Measurements from ENCODE around the gene DENND1A.
"Not testable (repeated sequence)": the region's sequence is repeated elsewhere in the genome, so short reads cannot be mapped to it uniquely, and the experiment has no call there.

Gene DENND1A

DNA sequence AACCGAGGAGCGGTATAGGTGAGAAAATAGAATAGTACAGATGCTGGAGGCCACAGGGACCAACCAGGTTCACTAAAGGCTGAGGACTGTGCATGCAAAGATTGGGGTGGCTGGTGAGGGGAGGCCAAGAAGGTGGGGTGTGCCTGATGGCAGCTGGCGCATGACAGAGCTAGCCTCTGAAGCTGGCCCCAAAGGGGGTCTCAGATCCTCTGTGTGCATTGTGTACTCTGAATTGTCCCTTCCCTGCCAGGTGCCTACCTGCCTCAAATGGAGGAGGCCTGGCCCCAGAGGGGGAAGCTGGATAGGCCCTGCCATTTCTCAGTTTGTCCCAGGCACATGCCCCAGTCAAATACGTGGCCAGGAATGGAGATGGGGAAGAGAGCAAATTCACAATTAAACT is 510.8 kb downstream of the DENND1A start:
- DNase-seq = no peak

DNA sequence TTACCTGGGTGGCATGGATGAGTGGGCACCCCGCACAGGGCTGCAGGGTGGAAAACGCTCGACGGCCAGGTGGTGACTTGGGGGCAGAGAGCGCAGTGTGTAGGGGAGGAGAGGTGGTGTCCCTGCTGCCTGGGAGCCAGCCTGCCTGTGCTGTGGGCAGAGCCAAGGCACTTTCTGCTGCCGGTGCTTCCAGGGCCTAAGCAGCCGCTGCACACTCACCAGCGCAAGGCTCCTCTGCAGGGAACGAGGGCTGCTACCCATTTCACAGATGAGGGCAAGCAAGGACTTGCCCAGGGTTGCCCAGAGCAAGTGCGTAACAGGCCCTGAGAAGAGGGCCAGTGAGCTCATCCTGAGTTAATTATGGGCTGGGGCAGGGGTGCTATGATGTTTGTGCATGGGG is 511.4 kb downstream of the DENND1A start:
- no peak for DNase-seq

DNA sequence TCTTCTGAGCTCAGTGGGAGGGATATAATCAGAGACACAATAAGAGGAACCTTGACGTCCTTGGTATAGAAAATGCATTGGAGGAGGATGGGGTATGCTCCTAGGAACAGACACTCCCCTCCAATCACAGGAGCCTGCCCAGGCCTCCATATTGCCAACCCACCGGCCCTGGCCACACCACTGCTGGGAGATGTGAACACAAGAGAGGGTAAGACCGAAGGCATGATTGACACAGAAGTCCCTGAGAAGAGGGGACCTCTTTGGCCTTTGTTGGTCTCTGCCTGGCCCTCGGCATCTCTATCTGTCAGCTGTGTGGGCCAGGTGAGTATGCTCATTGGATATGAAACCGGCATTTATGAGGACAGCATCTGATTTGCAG is 511.9 kb downstream of the DENND1A start:
- no peak for DNase-seq

DNA sequence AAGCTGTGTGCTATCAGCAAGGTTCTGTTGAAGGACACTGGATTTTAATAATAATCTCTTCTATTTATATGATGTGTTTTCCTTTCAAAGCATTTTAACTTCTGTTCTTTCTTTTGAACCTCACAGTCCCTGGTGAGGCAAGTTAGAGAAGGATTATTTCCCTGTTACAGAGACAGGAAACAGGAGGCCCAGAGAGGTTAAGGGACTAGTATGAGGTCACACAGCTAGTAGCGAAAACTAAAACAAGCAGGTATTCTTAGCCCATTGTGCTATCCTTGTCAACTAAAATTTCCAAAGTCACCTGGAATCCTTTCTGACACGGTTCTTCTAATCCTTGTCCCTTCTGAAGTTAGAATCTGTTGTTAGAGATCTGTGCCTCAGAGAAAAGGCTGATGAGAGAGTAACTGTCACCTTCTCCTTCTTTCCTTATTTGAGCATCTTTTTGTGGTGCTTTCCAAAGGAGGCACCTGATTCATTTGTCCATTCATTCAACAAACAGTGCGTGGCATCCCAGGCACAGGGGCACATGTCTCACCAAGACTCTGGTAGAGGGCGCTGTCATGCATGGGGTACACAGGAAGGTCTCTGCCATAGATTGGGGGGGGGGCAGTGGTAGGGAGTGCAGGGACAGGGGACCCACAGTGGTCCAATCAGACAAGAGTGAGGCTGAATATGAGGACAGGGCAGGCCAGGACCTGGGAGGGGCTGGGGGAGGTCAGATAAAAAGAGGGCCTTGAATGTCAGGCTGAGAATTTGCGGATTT is 512.5 kb downstream of the DENND1A start:
- DNase-seq = no peak

DNA sequence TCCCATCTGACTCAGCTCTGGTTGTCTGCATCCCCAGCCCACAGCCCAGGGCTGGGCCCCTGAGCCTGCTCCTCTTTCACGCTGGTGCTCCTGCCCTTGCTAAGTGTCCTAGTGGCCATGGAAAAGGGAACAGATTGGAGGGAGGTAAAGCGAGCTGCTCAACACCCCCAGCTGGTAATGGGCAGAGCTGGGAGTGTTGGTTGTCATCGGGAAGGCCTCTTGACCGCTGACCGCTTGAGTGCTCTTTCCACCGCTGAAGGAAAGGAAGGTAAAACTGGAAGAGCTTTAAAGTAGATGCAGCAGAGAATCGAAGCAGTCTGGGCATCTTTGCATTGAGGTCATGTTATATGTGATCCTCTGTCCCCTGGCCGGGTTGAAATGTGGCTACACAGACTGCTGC is 513.8 kb downstream of the DENND1A start:
- DNase-seq = no peak

DNA sequence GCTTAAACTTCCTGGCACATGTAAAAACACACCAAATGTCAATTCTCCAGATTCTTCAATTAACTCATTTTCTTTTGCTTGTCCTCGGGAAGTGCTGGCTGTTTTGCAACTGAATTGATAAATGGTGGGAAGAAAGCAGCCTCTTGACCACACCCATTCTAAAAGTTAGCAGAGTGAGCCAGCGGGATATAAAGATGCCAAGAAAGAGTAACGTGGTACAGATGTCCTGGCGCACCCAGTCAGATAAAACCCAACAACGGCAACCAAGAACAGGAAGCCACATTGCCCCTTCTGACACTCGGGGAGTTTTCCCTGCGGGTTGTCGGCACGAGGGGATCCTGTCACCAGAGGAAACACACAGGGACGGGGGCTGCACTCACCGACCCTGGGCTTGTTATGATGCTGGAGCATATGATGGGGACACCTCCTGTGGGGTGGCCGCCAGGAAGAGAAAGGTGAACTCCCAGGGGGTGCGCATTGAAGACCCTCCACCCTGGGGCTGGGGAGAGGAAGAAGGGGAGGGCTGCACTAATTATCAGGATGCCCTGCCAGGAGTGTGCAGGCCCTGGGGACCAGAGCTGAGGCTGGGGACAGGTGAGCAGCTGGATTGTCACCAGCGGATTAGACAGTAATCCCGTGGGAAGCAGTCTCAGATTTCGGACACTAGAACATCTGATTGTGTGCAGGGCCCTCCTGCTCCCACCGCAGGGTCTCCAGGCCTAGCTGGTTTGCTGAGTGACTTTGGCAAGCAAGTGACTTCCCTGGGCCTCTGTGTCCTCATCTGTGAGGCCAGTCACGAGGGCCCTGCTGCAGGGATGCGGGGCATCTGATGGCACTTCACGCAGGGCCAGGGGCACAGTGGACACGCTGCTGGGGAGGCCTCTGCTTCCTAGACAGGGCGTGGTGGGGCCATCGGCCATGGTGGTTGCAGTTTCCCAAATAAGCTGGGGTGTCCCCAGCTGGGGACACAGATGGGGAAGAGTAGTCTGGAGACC is 514.7 kb downstream of the DENND1A start:
- DNase-seq = no peak

DNA sequence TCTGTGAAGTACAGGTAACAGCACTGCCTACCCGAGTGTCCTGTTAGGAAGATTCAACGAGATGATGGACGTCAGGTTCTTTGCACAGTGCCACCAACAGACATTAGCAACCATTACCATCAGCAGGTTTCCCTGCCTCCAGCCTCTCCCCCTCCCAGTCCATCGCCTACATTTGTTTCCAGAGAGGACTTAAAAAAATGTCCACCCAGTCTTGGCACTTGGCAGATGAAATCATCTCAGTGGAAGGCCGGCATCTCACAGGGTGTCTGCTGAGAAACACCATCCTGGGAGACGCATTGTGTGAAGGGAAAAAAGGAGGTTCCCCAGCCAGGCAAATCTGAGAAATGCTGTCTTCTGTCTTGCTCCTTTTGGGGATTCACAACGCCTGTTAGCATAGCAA is 515.7 kb downstream of the DENND1A start:
- DNase-seq = no peak

DNA sequence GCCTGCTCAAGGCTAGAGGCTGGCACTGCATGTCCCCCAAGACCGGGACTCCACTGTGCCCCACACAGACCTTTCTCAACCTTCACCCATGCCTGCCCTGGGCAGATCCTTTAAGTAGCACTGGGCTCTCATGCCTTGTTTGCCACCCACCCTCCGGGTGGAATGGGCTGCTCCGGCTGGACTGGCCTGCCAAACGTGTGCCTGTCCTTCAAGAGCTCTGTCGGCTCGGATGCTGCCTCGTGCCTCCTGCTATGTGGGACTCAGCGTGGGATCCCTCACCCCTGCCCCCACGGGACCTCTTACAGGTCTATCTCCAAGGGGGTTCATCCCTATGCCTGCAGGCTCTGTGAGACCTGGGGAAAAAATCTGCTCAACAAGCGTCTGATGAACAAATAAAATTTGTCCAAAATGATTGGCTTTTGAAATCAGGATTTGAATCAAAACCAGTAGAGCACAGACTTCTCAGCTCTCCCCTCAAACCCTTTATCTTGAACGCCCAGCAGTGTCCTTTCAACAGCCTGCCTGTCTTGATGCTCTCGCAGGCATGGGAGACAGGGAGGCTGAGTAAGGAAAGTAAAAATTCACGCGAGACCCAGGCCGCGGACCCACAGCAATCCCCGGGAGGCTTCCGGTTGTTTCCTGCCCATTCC is 517.6 kb downstream of the DENND1A start:
- DNase-seq = no peak

DNA sequence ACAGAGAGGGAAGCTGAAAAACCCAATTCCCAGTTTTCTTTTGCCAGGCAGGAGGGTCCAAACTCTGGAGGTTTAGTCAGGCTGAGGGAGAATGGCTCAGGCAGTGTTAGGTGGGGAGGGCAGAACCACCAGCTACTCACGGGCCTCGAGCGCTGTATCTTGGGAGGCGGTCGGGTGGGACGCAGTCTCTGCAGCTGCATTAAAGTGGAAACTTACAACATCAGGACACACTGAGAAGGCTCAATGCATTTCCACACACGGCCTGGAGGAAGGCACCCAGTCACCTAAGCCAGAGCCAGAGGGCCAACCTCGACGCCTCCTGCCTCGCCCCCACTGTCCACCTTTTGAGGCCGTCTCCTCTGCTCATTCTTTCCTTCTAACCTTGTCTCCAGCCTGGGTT is 518.3 kb downstream of the DENND1A start:
- no peak for DNase-seq

DNA sequence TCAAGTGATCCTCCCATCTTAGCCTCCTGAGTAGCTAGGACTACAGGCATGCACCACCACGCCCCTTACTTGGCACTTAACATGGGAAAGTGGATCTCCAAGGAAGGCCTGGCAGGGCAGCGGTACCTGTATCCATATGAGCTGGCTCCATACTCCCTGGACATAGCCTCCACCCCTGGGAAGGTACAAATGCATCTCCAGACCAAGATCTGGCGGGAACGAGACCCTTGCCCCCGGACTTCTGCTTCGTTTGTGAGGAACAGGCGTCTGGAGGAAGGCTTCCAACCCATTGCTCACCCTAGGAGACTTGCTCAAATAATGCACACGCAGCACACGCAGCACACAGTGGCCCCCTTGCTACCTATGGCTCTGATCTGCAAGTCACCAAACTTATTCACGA is 518.7 kb downstream of the DENND1A start:
- no peak for DNase-seq

DNA sequence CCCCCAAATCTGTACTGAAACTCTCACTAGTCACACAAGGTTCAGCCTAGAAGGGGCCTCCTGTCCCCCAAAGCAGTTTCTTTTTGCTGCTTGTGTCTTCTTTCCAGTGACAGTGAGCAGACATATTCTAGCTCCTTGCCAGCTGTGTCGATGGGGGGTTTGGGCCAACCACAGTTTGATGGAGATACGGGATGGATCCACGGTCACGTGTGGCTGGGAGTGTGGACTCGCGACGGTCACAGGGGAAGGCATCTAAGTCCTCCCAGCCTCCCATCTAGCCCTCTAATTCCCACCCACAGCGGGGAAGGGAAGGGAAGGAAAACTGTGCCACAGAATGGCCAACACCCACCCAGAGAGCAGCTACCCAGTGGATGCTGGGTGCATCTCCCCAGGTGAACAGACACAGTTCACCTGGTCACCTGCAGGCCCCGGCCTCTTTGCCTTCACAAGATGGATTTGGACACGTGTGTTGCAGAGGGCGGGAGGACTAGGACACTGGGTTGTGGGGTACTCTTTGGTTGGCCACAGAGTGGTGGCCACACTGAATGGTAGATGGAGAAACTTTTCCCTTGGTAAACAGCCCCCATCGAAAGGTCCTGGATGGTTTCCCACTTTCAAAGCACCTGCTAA is 519.5 kb downstream of the DENND1A start:
- DNase-seq = no peak

DNA sequence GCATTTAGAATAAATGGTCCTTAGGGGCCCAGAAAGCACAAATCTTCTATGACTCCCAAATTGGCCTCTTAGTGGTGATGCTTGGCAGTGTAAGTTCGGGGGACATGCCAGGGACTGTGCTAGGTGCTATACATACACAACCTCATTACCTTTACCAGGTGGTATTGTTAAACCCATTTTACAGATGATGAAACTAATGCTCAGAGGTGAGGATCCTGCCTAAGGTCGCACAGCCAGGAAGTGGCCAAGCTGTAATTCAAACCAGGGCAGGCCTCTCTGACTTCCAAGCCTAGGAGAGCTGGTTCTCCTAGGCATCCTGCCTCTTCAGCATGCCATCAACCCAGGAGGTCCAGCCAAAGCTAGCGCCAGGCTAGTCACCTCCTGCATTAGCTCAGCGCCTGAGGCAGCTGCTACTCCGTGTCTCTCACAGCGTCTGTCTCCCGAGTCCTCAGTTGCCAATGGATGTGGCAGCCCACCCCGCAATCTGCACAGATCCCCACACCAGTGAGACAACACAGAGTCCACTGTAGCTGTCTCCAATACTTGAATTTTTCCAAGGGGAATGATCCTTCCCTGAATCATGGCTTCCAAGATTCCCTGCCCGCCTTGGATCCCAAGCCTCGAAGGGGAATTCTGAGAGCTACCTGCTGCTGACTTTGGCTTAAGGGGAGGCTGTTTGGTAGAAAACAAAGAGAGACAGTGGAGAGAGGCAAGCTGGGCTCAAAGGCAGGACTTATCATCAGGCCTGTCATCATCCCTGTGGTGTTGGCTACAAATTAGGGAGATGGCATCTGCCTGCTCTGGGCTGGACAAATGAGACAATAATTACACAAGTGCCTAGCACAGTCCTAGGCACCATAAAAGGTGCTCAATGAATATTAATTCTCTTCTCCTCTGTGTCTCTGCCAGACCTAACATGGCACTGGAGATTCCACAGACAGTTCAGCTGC is 521.3 kb downstream of the DENND1A start:
- no peak for DNase-seq

DNA sequence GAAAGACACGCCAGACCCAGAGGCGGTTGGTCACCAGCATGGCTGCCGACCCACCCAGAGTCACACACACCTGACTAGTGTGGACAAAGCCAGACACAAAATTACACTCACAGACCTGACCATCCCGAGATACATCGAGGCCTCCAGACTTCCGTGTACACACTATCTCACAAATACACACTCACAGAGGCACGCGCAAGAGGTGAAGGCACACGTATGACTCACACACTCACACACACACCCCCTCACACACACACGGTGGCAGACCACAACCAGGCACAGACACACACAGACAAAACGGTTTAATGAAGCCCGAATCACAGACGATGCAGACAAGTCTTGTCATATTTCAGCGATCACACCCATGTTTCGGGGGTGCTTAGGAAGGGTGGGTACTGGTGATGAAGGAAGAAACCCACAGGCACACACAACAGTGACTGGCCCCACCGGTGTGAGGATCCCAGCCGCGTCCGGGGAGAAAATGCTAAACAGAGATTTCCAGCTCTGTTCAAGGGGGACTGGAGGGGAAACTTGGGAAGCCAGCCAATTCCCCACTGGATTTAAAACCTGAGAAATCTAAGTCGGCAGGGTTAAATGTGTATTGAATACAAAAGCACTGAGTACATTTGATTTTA is 522.6 kb downstream of the DENND1A start:
- no peak for DNase-seq

DNA sequence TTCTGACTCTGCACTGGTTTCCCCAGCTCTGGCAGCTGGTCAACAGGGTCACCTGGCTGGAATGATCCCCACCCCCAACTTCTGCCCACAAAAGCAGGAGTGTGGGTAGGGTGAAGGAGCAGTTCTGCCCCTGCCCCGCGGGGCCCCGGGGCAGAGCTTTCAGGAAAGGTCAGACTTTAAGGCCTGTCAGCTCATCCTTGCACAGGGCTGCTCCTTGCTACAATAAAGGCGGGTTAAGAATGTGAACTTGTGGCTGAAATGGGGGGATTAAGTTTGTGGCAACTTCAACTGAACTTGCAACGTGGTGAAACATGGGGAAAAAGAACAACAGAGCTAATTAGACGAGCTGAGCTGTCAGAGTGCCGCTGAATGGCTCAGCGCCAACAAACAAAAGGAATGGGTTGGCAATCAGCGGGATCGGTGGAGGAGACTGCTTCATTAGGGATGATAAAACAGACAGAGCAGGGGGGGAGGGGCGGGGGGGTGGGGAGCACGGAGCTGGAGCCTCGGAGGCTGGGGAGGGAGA is 523.2 kb downstream of the DENND1A start:
- DNase-seq = no peak

DNA sequence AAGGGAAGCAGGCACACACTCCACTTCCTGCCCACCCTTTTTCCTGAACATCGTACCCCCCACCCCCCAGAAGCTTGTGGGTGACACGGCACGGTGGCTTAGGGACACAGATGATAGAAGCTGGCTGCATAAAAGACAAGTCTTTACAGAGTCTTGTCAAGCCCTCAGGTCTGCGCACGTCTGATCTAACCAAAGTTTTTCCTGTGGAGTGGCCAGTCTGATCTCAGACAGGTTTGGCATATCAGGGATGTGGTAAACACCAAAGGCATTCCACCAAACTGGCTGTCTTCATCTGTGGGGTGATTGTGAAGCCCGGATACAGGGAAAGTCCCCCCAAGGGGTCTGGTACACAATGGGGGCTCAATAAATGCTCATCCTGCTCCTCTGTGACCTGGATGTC is 523.9 kb downstream of the DENND1A start:
- no peak for DNase-seq

DNA sequence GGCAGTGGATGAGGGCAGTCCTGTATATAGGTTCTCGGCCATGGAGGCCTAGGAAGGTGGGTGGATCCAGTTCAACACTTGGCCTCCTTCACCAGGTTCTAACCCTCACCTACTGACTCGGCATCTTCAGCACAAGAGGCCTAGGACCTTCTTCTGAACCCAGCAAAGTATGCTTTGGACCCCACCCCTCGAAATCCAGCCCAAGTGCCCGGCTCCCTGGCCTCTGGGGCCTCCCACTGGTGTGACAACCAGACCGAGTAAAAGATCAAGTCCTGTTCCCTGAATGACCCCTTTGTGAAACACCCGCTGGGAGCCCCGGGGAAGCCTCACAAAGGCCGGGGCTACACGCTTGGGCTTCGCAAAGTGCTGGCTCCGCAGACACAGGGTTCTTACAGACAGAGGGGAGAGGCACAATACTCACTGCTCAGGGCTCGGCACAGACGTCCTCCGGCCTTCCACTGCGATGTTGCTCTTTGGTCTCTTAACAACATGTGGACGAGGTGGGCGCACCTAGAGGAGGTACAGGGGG is 526.9 kb downstream of the DENND1A start:
- no peak for DNase-seq

DNA sequence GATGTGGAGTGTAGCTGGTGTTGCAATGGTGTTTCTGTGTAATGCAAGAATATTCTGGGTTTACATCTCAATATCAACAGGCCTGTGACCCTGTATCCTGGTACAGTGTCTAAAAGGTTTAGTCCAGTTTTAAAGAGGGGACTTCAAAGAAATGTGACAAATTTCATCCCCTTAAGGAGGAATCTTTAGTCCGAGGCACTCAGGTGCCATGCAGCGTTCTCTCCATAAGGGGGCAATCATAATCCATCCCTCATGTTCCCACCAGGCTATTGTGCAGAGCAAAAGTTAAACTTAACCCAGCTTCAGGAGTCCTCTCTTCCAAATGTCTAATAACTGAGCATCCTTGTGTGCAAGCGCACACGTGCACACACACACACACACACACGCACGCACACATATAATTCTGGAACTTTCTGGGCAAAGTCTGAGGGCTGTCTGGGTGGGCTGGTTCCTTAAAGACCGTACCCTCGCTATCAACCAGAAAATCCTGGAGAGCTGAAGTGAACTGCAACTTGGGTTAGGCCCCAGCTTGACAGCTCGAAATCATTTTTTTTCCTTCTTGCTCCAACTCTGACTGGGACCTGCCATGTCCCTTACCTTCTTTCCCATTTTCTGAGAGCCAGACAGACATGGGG is 527.9 kb downstream of the DENND1A start:
- DNase-seq = no peak

DNA sequence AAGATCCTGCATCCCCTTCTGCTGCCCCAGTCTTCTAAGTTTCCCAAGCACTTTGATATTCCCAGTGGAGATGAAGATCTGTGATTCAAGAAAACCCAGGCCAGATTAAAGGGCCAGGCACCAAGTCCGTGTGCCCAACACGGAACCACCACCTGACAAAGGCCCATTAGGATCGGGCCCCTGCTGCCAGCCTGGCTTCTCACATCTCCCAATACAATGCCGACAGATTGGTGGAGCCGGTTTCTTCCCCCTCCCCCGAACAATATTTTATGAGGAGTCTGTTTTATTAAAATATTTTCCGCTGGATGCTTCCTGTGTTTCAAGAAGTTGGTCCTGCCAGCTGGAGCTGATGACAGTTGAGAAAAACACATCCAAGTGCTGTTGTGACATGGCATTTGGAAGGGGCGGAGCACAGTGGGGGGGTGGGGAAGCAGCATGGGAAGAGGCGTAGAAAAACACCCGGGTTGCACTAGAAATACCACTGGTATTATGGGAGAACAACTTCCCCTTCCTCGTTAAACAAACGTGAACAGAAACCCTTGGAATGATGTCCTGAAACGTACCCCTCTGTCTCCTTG is 528.9 kb downstream of the DENND1A start:
- DNase-seq = no peak

DNA sequence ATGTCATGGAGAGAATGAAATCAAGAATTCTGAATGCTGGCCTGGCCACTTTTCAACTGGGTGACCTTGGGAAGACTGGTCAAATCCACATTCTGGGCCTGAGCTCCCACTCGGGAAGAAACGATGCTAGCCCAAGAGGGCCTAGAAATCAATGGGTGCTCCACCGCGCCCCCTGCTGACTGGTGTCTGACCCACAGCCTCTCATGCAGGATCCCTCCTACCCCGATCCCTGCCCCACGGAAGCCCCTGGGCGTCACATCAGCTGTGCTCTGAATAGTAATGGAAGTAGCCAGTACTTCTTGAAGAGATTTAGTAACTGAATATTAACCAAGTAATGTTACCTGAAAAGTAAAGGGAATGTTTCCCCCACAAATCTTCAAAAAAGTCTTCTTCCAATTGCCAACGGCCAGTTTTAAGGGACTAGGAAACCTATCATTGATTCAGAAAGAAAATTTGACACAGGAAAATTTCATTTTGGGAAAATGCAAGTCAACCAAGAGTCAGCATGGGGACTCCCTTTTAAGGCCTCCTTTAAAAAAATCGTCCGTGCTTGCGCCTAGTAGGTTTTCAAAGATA is 530.0 kb downstream of the DENND1A start:
- DNase-seq = no peak

DNA sequence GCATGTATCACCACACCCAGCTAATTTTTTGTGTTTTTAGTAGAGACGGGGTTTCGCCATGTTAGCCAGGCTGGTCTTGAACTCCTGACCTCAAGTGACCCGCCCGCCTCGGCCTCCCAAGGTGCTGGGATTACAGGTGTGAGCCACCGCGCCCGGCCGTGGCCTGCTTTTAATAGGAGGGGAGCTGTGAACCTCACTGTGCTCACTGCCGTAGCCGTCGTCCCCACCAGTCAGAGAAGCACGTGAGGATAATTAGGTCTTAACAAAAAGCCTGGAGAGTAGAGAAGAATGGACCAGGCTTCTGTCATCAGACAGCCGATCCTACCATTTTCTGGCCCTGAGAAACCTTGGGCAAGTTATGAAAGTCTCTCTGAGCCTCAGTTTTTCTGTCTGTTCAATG is 531.0 kb downstream of the DENND1A start:
- not testable (repeated sequence) for DNase-seq

Measured in activated CD8-positive, alpha-beta memory T cell treated with anti-CD3 and anti-CD28 coated beads for 24 hours (primary cell).